HepG2 (cell line): Measurements from ENCODE around the gene RAE1. TPM values are rescaled to one million over a fixed set of nuclear protein-coding genes. Genes with fewer than 3 reads are reported as not detected.
A peak's percentile ranks its signal among the peaks of the same experiment; 100 is the strongest.

Experiments used
- ATAC-seq: fragments of 200-7000 bp; cut with Tn5 transposase; 3 replicates; pipeline ENCODE4 v1.9.1; 2020; ENCODE audit warnings: mild to moderate bottlenecking, moderate library complexity
- BruUV-seq: library from RNA; stranded (reverse); fragments of 400-500 nt; replicated peaks from 2 replicates; lab custom pipeline; 2021; lab: Mats Ljungman, UMichigan
- CTCF ChIA-PET: fragments of 300-600 bp; formaldehyde crosslinking; extraction: SDS; loops from one replicate; lab custom pipeline; 2021; ENCODE audit warnings: low total read pairs, inconsistent platforms, low intra/inter-chr PET ratio; lab: Yijun Ruan, JAX
- POLR2A ChIA-PET: fragments of 350-600 bp; sonication (Branson Sonifier 250); formaldehyde crosslinking; loops from one replicate; lab custom pipeline; 2020; ENCODE audit warnings: antibody characterized with exemption, inconsistent platforms; lab: Yijun Ruan, JAX
- DNase-seq: peaks from one replicate; pipeline ENCODE4 v3.0.0-alpha.2; 2015; ENCODE audit warnings: low spot score
- FAIRE-seq: peaks from 3 replicates; lab custom pipeline; 2011; peaks lifted over from hg19 to GRCh38; lab: Jason Lieb, UNC
- H2AFZ ChIP-seq: one replicate; pipeline ENCODE4 v1.6.1; 2011; ENCODE audit warnings: low read length, inconsistent platforms
- H3K27ac ChIP-seq: fragments of 300-600 bp; 3 replicates; pipeline ENCODE4 v1.8.0; 2011; ENCODE audit warnings: mixed run types, mild to moderate bottlenecking, mixed read lengths, low read length, inconsistent platforms; ENCODE audit not compliant: insufficient read depth; ENCODE audit errors: extremely low read length
- H3K27me3 ChIP-seq, 2 experiments: fragments of 200-600 bp in 1 of 2; 2 replicates in 1 of 2; 3 replicates in 1 of 2; pipeline versions ENCODE4 v1.6.0 to v1.8.0; 2011; ENCODE audit warnings: low read length in 2 of 2, mild to moderate bottlenecking in 2 of 2, moderate library complexity in 2 of 2, inconsistent platforms in 1 of 2; ENCODE audit not compliant: insufficient read depth in 2 of 2, control insufficient read depth in 1 of 2
- H3K36me3 ChIP-seq, 2 experiments: fragments of 200-600 bp in 1 of 2; replicated peaks in 1 of 2; 2 replicates in 1 of 2; 3 replicates in 1 of 2; pipeline versions ENCODE4 v1.5.1 to v1.8.0; 2011; ENCODE audit warnings: low read length in 2 of 2, inconsistent platforms in 1 of 2; ENCODE audit not compliant: insufficient read depth in 2 of 2, control insufficient read depth in 1 of 2
- H3K4me1 ChIP-seq: 2 replicates; pipeline ENCODE4 v1.5.1; 2012; ENCODE audit warnings: low read length, inconsistent platforms; ENCODE audit not compliant: insufficient read depth
- H3K4me2 ChIP-seq: 2 replicates; pipeline ENCODE4 v1.6.0; 2011; ENCODE audit warnings: low read depth, low read length, inconsistent platforms
- H3K4me3 ChIP-seq, 3 experiments: fragments of 200-600 bp in 1 of 3; sonication (generic), shearing (Covaris generic) in 1 of 3; replicated peaks in 1 of 3; 2 replicates each; pipeline ENCODE4 v1.5.1; 2011 to 2016; ENCODE audit warnings: low read length in 3 of 3, inconsistent platforms in 2 of 3, low read depth in 2 of 3, mild to moderate bottlenecking in 2 of 3, control low read depth in 1 of 3, mixed read lengths in 1 of 3; ENCODE audit not compliant: insufficient read depth in 1 of 3
- H3K79me2 ChIP-seq: one replicate; pipeline ENCODE4 v1.6.1; 2011; ENCODE audit warnings: low read length, inconsistent platforms; ENCODE audit not compliant: insufficient read depth
- H3K9ac ChIP-seq: 2 replicates; pipeline ENCODE4 v1.6.0; 2011; ENCODE audit warnings: mild to moderate bottlenecking, low read depth, low read length, inconsistent platforms; ENCODE audit not compliant: insufficient read depth
- H3K9me3 ChIP-seq: 2 replicates; pipeline ENCODE4 v1.5.1; 2012; ENCODE audit warnings: mild to moderate bottlenecking, low read length
- H4K20me1 ChIP-seq: 2 replicates; pipeline ENCODE4 v1.6.0; 2011; ENCODE audit warnings: inconsistent platforms, mild to moderate bottlenecking, low read length, moderate library complexity; ENCODE audit not compliant: insufficient read depth
- KDM5B ChIP-seq: sonication (generic); formaldehyde crosslinking; IDR thresholded peaks from 2 replicates; pipeline ENCODE4 v1.4.0; 2020; ENCODE audit warnings: missing genetic modification reagents, mild to moderate bottlenecking, borderline replicate concordance
- MBD4 ChIP-seq: IDR thresholded peaks from 2 replicates; pipeline ENCODE4 v1.6.1; 2012; ENCODE audit warnings: low read length, inconsistent platforms, borderline replicate concordance
- ZSCAN20 ChIP-seq: sonication (generic); formaldehyde crosslinking; IDR thresholded peaks from 2 replicates; pipeline ENCODE4 v1.4.0; 2020; ENCODE audit warnings: missing genetic modification reagents, mild to moderate bottlenecking, borderline replicate concordance
- ZSCAN22 ChIP-seq: sonication (generic); formaldehyde crosslinking; IDR thresholded peaks from 2 replicates; pipeline ENCODE4 v1.4.0; 2020; ENCODE audit warnings: mild to moderate bottlenecking, missing genetic modification reagents
- WGBS: methylation state at CpG from one replicate; pipeline ENCODE4 v1.1.6; 2017; ENCODE audit warnings: low lambda C conversion rate; 5-methylcytosine and 5-hydroxymethylcytosine counted together
- in situ Hi-C: cut with HindIII; loops from 2 replicates; pipeline ENCODE4 v1.10.0; 2017; ENCODE audit warnings: low pct_unique_long_range_greater_than_20kb; ENCODE audit not compliant: extremely low pct_ligation_motif_present
- intact Hi-C: fragments of 100-400 bp; cut with micrococcal nuclease; formaldehyde crosslinking; loops from one replicate; pipeline ENCODE4 v1.10.0; 2022; ENCODE audit not compliant: unreplicated experiment
- polyA plus RNA-seq, 8 experiments: library from polyadenylated mRNA; depleted of rRNA in 3 of 8; stranded (reverse) in 7 of 8; unstranded in 1 of 8; fragments of >200 nt; fragmentation: Illumina TruSeq in 4 of 8; extraction: Trizol in 4 of 8; gene quantifications; 2 replicates each; pipeline versions ENCODE4 v1.2.1 to v1.2.3, GENCODE V29; 2011 to 2016; ENCODE audit warnings: low read depth in 4 of 8, missing spikeins in 1 of 8, mixed read lengths in 1 of 8; ENCODE audit not compliant: insufficient read depth in 1 of 8
- total RNA-seq, 5 experiments: library from RNA; depleted of rRNA; stranded (reverse); fragments of >200 nt; fragmentation: Illumina TruSeq; extraction: Trizol; gene quantifications; 2 replicates each; pipeline ENCODE4 v1.2.3, GENCODE V29; 2016; ENCODE audit warnings: low read depth in 1 of 5
- TF ChIP-seq, protein P1 (sequence below): sonication (generic); formaldehyde crosslinking; IDR thresholded peaks from 2 replicates; pipeline ENCODE4 v1.5.1; 2020; ENCODE audit warnings: mild to moderate bottlenecking, missing genetic modification reagents, moderate library complexity

Gene RAE1
- total and polyA plus RNA-seq, 2 of the 13 experiments (the other 11 are each of a cell fraction or from before 2014, with no cell fraction given) = 36.1 to 72.9 TPM

DNA sequence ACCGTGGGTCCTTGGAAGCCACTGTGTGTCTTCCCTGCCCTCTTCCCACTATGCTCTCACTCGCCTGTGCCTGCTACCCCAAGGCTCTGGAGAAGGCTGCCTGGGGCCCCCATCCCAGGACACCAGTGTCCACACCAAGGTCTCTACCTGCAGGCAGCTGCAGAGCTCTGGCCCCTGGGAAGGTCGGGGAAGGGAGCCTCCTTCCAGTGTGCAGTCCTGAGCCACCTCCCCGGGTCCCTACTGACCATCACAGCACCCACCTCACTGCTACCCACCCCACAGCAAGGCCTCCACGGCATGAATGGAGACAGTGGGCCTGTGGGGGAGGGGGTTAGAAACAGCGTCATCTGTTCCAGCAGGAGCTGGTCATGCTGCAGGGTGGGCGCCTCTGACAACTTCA, 75.8 kb downstream of the RAE1 start:
- Histone ChIP-seq H3K27me3 (peaks cover 5 to 35% of the 10 kb centered on the region in 2 experiments), H4K20me1 (no peaks in the 10 kb centered on the region), H3K4me1 (peaks cover 39% of the 10 kb centered on the region), H3K4me2 (no peak overlapping the region), H3K27ac (no peak overlapping the region), H3K9ac (no peak overlapping the region), H3K36me3 (no peaks in the 10 kb centered on the region), H3K4me3 (no peak overlapping the region), H3K9me3 (no peaks in the 10 kb centered on the region), H2AFZ (no peak overlapping the region), H3K79me2 (no peaks in the 10 kb centered on the region)
- BruUV-seq = no TSS peak
- 47% methylated on average over 5 of the region's 7 CpGs for WGBS
- intact Hi-C loops = no loop called here
- ChIA-PET POLR2A (no interaction called here), CTCF (no interaction called here)
- in situ Hi-C loops = no loop called here
- TF ChIP-seq MBD4 = no peak
- no peak for TF ChIP-seq ZSCAN22 (CRISPR knock-in tag)
- no peak for TF ChIP-seq ZSCAN20
- TF ChIP-seq, protein P1, sequence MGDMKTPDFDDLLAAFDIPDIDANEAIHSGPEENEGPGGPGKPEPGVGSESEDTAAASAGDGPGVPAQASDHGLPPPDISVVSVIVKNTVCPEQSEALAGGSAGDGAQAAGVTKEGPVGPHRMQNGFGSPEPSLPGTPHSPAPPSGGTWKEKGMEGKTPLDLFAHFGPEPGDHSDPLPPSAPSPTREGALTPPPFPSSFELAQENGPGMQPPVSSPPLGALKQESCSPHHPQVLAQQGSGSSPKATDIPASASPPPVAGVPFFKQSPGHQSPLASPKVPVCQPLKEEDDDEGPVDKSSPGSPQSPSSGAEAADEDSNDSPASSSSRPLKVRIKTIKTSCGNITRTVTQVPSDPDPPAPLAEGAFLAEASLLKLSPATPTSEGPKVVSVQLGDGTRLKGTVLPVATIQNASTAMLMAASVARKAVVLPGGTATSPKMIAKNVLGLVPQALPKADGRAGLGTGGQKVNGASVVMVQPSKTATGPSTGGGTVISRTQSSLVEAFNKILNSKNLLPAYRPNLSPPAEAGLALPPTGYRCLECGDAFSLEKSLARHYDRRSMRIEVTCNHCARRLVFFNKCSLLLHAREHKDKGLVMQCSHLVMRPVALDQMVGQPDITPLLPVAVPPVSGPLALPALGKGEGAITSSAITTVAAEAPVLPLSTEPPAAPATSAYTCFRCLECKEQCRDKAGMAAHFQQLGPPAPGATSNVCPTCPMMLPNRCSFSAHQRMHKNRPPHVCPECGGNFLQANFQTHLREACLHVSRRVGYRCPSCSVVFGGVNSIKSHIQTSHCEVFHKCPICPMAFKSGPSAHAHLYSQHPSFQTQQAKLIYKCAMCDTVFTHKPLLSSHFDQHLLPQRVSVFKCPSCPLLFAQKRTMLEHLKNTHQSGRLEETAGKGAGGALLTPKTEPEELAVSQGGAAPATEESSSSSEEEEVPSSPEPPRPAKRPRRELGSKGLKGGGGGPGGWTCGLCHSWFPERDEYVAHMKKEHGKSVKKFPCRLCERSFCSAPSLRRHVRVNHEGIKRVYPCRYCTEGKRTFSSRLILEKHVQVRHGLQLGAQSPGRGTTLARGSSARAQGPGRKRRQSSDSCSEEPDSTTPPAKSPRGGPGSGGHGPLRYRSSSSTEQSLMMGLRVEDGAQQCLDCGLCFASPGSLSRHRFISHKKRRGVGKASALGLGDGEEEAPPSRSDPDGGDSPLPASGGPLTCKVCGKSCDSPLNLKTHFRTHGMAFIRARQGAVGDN = no peak
- TF ChIP-seq KDM5B (CRISPR knock-in tag) = peak; percentile 50; the same call in 1 of the 2 replicates
- FAIRE-seq (no peak), ATAC-seq (peak; percentile 2; the same call in 1 of the 3 replicates), DNase-seq (no peak)
